SU-DHL-6 (cell line): ENCODE data around the gene CDK5R1.

Experiments used
- H2AFZ ChIP-seq: fragments of 200-600 bp; sonication (generic); 2 replicates; pipeline ENCODE4 v1.6.1; 2014; ENCODE audit warnings: low read depth, mild to moderate bottlenecking, moderate library complexity, mixed read lengths, antibody characterized with exemption, low read length; ENCODE audit not compliant: severe bottlenecking
- H3F3A ChIP-seq: fragments of 200-600 bp; shearing (Covaris generic); 2 replicates; pipeline ENCODE4 v1.6.0; 2016; ENCODE audit warnings: antibody characterized with exemption, mild to moderate bottlenecking; ENCODE audit not compliant: insufficient read depth
- H3K27ac ChIP-seq: fragments of 200-600 bp; sonication (generic); 2 replicates; pipeline ENCODE4 v1.5.1; 2016; ENCODE audit warnings: low read depth, mild to moderate bottlenecking, low read length, moderate library complexity, mixed read lengths
- H3K27me3 ChIP-seq: fragments of 200-600 bp; sonication (generic), shearing (Covaris generic); 2 replicates; pipeline ENCODE4 v1.6.0; 2014; ENCODE audit warnings: mild to moderate bottlenecking, low read length
- H3K36me3 ChIP-seq: fragments of 200-600 bp; sonication (generic); 2 replicates; pipeline ENCODE4 v1.6.1; 2014; ENCODE audit warnings: mild to moderate bottlenecking, low read length, mixed read lengths
- H3K4me2 ChIP-seq: fragments of 300-600, 200-600 bp; shearing (Covaris generic), sonication (generic); 2 replicates; pipeline ENCODE4 v1.6.0; 2014; ENCODE audit warnings: low read length, low read depth, mild to moderate bottlenecking; ENCODE audit not compliant: poor library complexity, severe bottlenecking
- H3K4me3 ChIP-seq: fragments of 200-600 bp; sonication (generic); 2 replicates; pipeline ENCODE4 v1.5.1; 2014; ENCODE audit warnings: antibody characterized with exemption, low read length, mild to moderate bottlenecking, mixed read lengths; ENCODE audit not compliant: insufficient read depth, poor library complexity, severe bottlenecking
- H3K79me2 ChIP-seq: fragments of 200-600 bp; sonication (generic); 2 replicates; pipeline ENCODE4 v1.6.1; 2014; ENCODE audit warnings: mild to moderate bottlenecking, low read length, moderate library complexity; ENCODE audit not compliant: insufficient read depth
- H3K9ac ChIP-seq: fragments of 200-600 bp; sonication (generic); 2 replicates; pipeline ENCODE4 v1.7.0; 2014; ENCODE audit warnings: mild to moderate bottlenecking, low read length
- H3K9me2 ChIP-seq: fragments of 200-600 bp; sonication (generic); replicated peaks from 2 replicates; pipeline ENCODE4 v1.6.1; 2014; ENCODE audit warnings: low read length; ENCODE audit not compliant: insufficient read depth
- H3K9me3 ChIP-seq: fragments of 200-600 bp; sonication (generic); 2 replicates; pipeline ENCODE4 v1.6.1; 2014; ENCODE audit warnings: low read length, mixed read lengths; ENCODE audit not compliant: insufficient read depth
- H4K20me1 ChIP-seq: fragments of 200-600 bp; sonication (generic); 2 replicates; pipeline ENCODE4 v1.6.1; 2014; ENCODE audit warnings: low read depth, mild to moderate bottlenecking, antibody characterized with exemption, low read length, moderate library complexity, mixed read lengths
- EZH2phosphoT487 ChIP-seq: fragments of 200-600 bp; sonication (generic), shearing (Covaris generic); conservative IDR thresholded peaks from 2 replicates; pipeline ENCODE4 v1.6.1; 2018; ENCODE audit warnings: mild to moderate bottlenecking, antibody characterized with exemption, low read length, moderate library complexity, mixed read lengths
- TF ChIP-seq, protein P1 (sequence below): fragments of 200-600 bp; sonication (generic); IDR thresholded peaks from one replicate; pipeline ENCODE4 v1.5.1; 2017; ENCODE audit warnings: antibody characterized with exemption, mild to moderate bottlenecking, low read length, moderate library complexity; ENCODE audit not compliant: insufficient read depth, poor library complexity, severe bottlenecking

Gene CDK5R1

DNA sequence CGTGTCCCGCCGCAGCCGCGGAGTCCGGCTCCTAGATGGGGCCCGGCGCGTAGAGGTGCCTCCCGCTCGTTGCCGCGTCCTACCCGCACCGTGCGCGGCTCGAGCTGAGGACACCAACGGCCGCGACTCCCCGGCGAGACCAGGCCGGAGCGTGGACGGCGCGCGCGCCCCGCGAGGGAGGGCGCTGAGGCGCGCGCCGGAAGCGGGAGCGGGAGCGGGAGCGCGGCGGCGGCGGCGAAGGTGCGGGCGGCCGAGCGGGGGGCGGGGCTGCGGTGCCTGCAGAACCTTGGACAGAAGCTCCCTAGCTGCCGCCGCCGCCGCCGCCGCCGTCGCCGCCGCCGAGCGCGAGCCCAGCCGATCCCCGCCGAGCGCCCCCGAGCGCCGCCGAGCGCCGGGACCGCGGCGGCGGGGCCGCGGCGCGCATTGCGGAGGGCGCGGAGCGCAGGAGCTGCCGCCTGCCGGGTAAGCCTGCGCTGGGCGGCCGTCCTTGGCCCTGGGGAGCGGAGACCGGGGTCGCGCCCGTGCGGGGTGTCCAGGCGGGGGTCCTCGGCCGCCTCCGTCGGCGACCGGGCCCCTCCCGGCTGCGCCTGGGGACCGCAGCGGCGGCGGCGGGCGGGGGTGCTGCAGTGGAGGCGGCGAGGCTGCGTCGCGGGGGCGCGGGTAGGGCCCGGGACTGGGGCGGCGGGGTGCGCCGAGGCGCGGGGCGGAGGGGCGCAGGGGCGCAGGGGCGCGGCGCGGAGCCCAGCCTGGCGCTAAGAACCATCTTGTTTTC lies at the start of gene CDK5R1:
TSS of gene CDK5R1 (plus strand) at position 293 of the 772 bp plus-strand sequence. CDS start 628 bp downstream, outside the sequence.
- Histone ChIP-seq H3K9ac (peak within 1 kb of the TSS; percentile 64), H3K9me2 (no peaks in the 10 kb centered on the region), H4K20me1 (no peaks in the 10 kb centered on the region), H3K9me3 (no peaks in the 10 kb centered on the region), H3K79me2 (no peaks in the 10 kb centered on the region), H2AFZ (peak within 1 kb of the TSS; percentile 51), H3K27ac (peak within 1 kb of the TSS; percentile 38; the same call in 1 of the 2 replicates), H3K4me2 (peak within 1 kb of the TSS; percentile 43), H3F3A (peaks cover 22% of the 10 kb centered on the region), H3K36me3 (0 out of 2 replicates have a peak, but pooled peaks cover 4% of the 10 kb centered on the region), H3K4me3 (peak within 1 kb of the TSS; percentile 63), H3K27me3 (no peaks in the 10 kb centered on the region)
- TF ChIP-seq EZH2phosphoT487: no peak
- TF ChIP-seq, protein P1, sequence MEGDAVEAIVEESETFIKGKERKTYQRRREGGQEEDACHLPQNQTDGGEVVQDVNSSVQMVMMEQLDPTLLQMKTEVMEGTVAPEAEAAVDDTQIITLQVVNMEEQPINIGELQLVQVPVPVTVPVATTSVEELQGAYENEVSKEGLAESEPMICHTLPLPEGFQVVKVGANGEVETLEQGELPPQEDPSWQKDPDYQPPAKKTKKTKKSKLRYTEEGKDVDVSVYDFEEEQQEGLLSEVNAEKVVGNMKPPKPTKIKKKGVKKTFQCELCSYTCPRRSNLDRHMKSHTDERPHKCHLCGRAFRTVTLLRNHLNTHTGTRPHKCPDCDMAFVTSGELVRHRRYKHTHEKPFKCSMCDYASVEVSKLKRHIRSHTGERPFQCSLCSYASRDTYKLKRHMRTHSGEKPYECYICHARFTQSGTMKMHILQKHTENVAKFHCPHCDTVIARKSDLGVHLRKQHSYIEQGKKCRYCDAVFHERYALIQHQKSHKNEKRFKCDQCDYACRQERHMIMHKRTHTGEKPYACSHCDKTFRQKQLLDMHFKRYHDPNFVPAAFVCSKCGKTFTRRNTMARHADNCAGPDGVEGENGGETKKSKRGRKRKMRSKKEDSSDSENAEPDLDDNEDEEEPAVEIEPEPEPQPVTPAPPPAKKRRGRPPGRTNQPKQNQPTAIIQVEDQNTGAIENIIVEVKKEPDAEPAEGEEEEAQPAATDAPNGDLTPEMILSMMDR: no peak

DNA sequence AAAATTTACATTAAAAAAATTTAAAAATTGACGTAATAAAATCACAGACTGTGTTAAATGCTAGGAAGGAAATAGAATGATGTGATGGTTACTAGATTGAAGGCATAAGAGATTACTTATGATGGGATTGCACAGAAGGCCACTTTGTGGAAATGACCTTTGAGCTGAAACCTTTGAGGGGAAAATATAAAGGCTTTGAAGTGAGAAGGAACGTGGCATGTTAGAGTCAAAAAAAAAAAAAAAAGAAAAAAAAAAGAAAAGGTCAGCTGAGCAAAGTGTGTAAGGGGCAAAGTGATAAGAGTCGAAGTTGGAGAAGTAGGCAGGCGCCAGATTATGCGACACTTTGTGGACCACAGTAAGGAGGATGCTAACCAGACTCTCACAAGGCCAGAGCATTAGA lies 46.1 kb upstream of the CDK5R1 start:
- H3K36me3 ChIP-seq: no peaks in the 10 kb centered on the region
- no peak overlapping the region for H2AFZ ChIP-seq
- H3K9me3 ChIP-seq: no peaks in the 10 kb centered on the region
- no peak overlapping the region for H3K9ac ChIP-seq
- TF ChIP-seq, protein P1: no peak
- TF ChIP-seq EZH2phosphoT487: no peak
- peaks cover 14% of the 10 kb centered on the region for H3K79me2 ChIP-seq
- no peak overlapping the region for H3K27ac ChIP-seq
- 0 out of 2 replicates have a peak, but pooled peaks cover 1% of the 10 kb centered on the region for H4K20me1 ChIP-seq
- no peak overlapping the region for H3K4me3 ChIP-seq
- H3K4me2 ChIP-seq: no peak overlapping the region
- H3K27me3 ChIP-seq: no peaks in the 10 kb centered on the region
- H3K9me2 ChIP-seq: no peaks in the 10 kb centered on the region
- no peaks in the 10 kb centered on the region for H3F3A ChIP-seq

DNA sequence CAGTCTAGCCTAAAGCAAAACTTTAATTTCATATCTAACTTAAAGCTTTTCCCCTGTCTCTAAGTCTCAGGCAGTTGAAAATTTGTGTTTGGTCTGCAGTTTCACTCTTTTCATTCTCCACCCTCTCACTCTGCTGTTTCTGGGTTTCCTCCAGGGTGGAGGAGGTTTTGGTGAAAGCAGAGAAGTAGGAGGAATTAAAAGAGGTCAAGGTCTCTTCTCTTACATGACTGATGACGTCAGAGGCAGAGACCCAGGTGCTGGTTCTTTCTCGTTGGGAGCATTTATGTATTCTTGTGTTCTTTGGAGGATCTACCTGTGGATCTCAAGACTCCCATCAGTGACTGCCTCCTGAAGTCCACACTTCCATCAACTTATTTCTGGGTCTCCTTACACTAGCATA lies 44.9 kb upstream of the CDK5R1 start:
- no peaks in the 10 kb centered on the region for H3F3A ChIP-seq
- no peaks in the 10 kb centered on the region for H3K9me2 ChIP-seq
- H3K36me3 ChIP-seq: 0 out of 2 replicates have a peak, but pooled peaks cover 1% of the 10 kb centered on the region
- no peaks in the 10 kb centered on the region for H3K9me3 ChIP-seq
- H3K4me2 ChIP-seq: no peak overlapping the region
- TF ChIP-seq, protein P1: no peak
- TF ChIP-seq EZH2phosphoT487: no peak
- H3K27ac ChIP-seq: no peak overlapping the region
- H3K9ac ChIP-seq: no peak overlapping the region
- H3K79me2 ChIP-seq: peaks cover 26% of the 10 kb centered on the region
- H3K4me3 ChIP-seq: no peak overlapping the region
- H4K20me1 ChIP-seq: peaks cover 6% of the 10 kb centered on the region; the same call in 1 of the 2 replicates
- no peaks in the 10 kb centered on the region for H3K27me3 ChIP-seq
- no peak overlapping the region for H2AFZ ChIP-seq
